GM21360 (cell line): ENCODE data around the gene TSKU.
"Not testable (repeated sequence)": the region's sequence is repeated elsewhere in the genome, so short reads cannot be mapped to it uniquely, and the experiment has no call there.

ENCODE experiments used
- ATAC-seq: cut with Tn5 transposase; IDR thresholded peaks from one replicate; pipeline ENCODE4 v1.9.1; 2021; ENCODE audit warnings: mild to moderate bottlenecking, moderate library complexity; ENCODE audit not compliant: unreplicated experiment

TSKU gene

GRCh38 chr11:76823481-76824028 is 40.4 kb downstream of the TSKU start:
- no peak for ATAC-seq

GRCh38 chr11:76824083-76824939 is 41.2 kb downstream of the TSKU start:
- ATAC-seq: no peak

- no peak for ATAC-seq
Measured at GRCh38 chr11:76824980-76825725, 42.0 kb downstream of the TSKU start.

GRCh38 chr11:76825726-76826396 is 42.7 kb downstream of the TSKU start:
- ATAC-seq: no peak

GRCh38 chr11:76826508-76826907 is 43.4 kb downstream of the TSKU start:
- not testable (repeated sequence) for ATAC-seq

GRCh38 chr11:76827005-76827404 is 43.8 kb downstream of the TSKU start:
- ATAC-seq: not testable (repeated sequence)

GRCh38 chr11:76830639-76831327 is 47.6 kb downstream of the TSKU start:
- ATAC-seq: no peak

- ATAC-seq: no peak
Measured at GRCh38 chr11:76831686-76832310, 48.6 kb downstream of the TSKU start.

GRCh38 chr11:76832361-76832760 is 49.2 kb downstream of the TSKU start:
- ATAC-seq: no peak

- no peak for ATAC-seq
Measured at GRCh38 chr11:76834151-76834550, 51.0 kb downstream of the TSKU start.

- no peak for ATAC-seq
Measured at GRCh38 chr11:76835036-76835435, 51.9 kb downstream of the TSKU start.

- ATAC-seq: no peak
Measured at GRCh38 chr11:76835928-76836612, 52.9 kb downstream of the TSKU start.

GRCh38 chr11:76836613-76837291 is 53.6 kb downstream of the TSKU start:
- ATAC-seq: no peak

- no peak for ATAC-seq
Measured at GRCh38 chr11:76837696-76838677, 54.8 kb downstream of the TSKU start.

GRCh38 chr11:76838678-76839068 is 55.5 kb downstream of the TSKU start:
- ATAC-seq: no peak

- no peak for ATAC-seq
Measured at GRCh38 chr11:76839311-76839710, 56.2 kb downstream of the TSKU start.

GRCh38 chr11:76841923-76842452 is 58.8 kb downstream of the TSKU start:
- no peak for ATAC-seq

- ATAC-seq: no peak
Measured at GRCh38 chr11:76843907-76844306, 60.8 kb downstream of the TSKU start.
